Activated B cell treated with CpG ODN at 0.5 μM for 24 hours (primary cell): ENCODE data around the gene CMIP. TPM values are rescaled to one million over a fixed set of nuclear protein-coding genes. Genes with fewer than 3 reads are reported as not detected.

Source experiments
- ATAC-seq: fragments of 200-7000 bp; cut with Tn5 transposase; one replicate; pipeline ENCODE4 v1.10.0; 2021; ENCODE audit warnings: low read depth, mild to moderate bottlenecking, moderate library complexity
- CTCF ChIA-PET: fragments of 350-600 bp; sonication (Branson Sonifier 250); formaldehyde crosslinking; loops from one replicate; lab custom pipeline; 2021; ENCODE audit warnings: antibody characterized with exemption; lab: Charles Lee
- POLR2A ChIA-PET: fragments of 350-600 bp; sonication (Branson Sonifier 250); formaldehyde crosslinking; loops from one replicate; lab custom pipeline; 2021; ENCODE audit warnings: antibody characterized with exemption; lab: Charles Lee
- DNase-seq: peaks from one replicate; pipeline ENCODE4 v3.0.0; 2022
- H3K27ac Mint-ChIP-seq: one replicate; pipeline ENCODE4 v1.8.0; 2020; ENCODE audit warnings: mixed read lengths
- H3K27me3 Mint-ChIP-seq: one replicate; pipeline ENCODE4 v1.8.0; 2021; ENCODE audit warnings: mixed read lengths
- H3K36me3 Mint-ChIP-seq: one replicate; pipeline ENCODE4 v1.8.0; 2021; ENCODE audit warnings: low read depth, mixed read lengths
- H3K4me1 Mint-ChIP-seq: one replicate; pipeline ENCODE4 v1.8.0; 2021; ENCODE audit warnings: mixed read lengths
- H3K4me3 Mint-ChIP-seq: one replicate; pipeline ENCODE4 v1.8.0; 2020; ENCODE audit warnings: mild to moderate bottlenecking, mixed read lengths
- H3K9me3 Mint-ChIP-seq: one replicate; pipeline ENCODE4 v1.8.0; 2020; ENCODE audit warnings: mixed read lengths
- intact Hi-C: fragments of 100-400 bp; cut with micrococcal nuclease; formaldehyde crosslinking; loops from one replicate; pipeline ENCODE4 v1.15.1; 2024
- total RNA-seq: library from RNA; stranded (reverse); gene quantifications from 2 replicates; pipeline ENCODE4 v1.2.3, GENCODE V29; 2022
- TF ChIP-seq, protein P1 (sequence below): fragments of 200-600 bp; IDR thresholded peaks from one replicate; pipeline ENCODE4 v1.8.0; 2022; ENCODE audit warnings: antibody characterized with exemption, mild to moderate bottlenecking

Gene CMIP
- total RNA-seq, 1 donor from 2014 or later = 76.3 TPM

DNA sequence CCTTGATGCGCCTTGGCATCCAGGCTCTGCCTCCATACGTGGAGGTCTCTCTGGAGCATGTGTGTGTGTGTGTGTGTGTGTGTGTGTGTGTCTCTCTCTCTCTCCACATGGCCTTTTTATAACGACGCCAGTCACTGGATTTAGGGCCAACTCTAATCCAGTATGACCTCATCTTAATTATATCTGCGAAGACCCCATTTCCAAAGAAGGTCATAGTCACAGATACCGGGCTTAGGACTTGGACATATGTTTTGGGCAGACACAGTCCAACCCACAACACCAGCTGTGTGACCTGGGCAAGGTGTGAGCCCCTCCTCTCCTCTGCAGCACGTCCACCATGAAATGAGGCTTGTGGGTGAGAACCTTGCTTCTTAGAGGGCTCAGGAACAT is 196.1 kb downstream of the CMIP start:
- H3K27ac Mint-ChIP-seq = no peak overlapping the region
- intact Hi-C loops = no loop called here
- peaks cover 12% of the 10 kb centered on the region for H3K36me3 Mint-ChIP-seq
- peaks cover 2% of the 10 kb centered on the region for H3K4me1 Mint-ChIP-seq
- H3K4me3 Mint-ChIP-seq = no peak overlapping the region
- POLR2A ChIA-PET = interaction anchor here (0.6 kb wide), 1 partner anchor 23 kb away, joined by 3 read pairs; no protein-coding TSS in a partner anchor
- no peaks in the 10 kb centered on the region for H3K9me3 Mint-ChIP-seq
- CTCF ChIA-PET = no interaction called here
- no peak for ATAC-seq
- TF ChIP-seq, protein P1, sequence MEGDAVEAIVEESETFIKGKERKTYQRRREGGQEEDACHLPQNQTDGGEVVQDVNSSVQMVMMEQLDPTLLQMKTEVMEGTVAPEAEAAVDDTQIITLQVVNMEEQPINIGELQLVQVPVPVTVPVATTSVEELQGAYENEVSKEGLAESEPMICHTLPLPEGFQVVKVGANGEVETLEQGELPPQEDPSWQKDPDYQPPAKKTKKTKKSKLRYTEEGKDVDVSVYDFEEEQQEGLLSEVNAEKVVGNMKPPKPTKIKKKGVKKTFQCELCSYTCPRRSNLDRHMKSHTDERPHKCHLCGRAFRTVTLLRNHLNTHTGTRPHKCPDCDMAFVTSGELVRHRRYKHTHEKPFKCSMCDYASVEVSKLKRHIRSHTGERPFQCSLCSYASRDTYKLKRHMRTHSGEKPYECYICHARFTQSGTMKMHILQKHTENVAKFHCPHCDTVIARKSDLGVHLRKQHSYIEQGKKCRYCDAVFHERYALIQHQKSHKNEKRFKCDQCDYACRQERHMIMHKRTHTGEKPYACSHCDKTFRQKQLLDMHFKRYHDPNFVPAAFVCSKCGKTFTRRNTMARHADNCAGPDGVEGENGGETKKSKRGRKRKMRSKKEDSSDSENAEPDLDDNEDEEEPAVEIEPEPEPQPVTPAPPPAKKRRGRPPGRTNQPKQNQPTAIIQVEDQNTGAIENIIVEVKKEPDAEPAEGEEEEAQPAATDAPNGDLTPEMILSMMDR = no peak
- DNase-seq = no peak
- H3K27me3 Mint-ChIP-seq = no peaks in the 10 kb centered on the region

DNA sequence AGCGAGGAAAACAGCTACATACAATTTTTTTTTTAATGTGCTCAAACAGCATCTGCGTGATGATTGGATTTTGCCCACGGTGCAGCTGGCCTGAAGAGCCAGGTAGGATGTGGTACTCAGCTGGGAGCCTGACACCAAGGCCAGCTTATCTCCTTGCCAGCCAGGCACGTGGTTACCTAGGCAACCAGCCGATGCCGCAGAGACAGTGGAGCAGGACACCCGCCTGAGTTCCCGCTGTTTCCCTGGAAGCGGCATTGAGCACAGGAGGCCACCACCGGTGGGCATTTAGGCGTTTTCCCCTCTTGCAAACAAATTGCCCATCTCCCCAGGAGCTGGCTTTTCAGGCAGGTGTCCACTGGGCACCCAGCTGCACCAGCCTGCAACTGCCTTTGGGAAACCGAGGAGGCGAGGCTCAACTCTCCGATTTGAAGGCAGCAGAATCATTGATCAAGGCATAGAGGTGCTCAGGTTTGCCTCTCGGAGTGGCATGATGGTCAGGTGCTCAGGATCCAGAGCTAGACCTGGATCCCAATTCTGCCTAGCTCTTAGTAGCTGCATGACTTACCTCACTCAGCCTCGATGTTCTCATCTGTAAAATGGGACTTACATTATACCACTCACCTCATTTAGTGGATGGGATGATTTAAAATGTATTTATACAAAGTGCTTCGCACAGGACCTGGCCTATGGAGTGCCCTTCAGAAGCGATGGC is 196.9 kb downstream of the CMIP start:
- Mint-ChIP-seq H3K27ac (no peak overlapping the region), H3K36me3 (peaks cover 12% of the 10 kb centered on the region), H3K9me3 (no peaks in the 10 kb centered on the region), H3K27me3 (no peaks in the 10 kb centered on the region), H3K4me3 (no peak overlapping the region), H3K4me1 (no peaks in the 10 kb centered on the region)
- POLR2A ChIA-PET = no interaction called here
- intact Hi-C loops = no loop called here
- no peak for DNase-seq
- CTCF ChIA-PET = no interaction called here
- TF ChIP-seq, protein P1 = no peak
- ATAC-seq = no peak

DNA sequence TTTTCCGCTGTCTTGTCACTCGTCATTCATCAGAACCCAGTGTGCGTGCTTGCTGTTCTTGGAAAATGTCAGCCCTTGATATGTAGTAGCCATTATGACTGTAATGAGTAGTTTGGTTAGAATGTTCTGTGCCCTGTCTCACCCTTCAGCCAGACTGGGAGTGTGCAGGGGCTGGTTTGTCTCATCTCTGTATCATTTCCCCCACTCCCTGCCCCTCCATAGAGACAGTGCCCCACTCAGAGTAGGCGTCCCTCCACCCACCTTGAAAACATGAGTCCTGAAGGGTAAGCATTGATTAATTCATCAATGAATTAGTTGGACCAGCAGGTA is 197.5 kb downstream of the CMIP start:
- Mint-ChIP-seq H3K4me1 (no peaks in the 10 kb centered on the region), H3K9me3 (no peaks in the 10 kb centered on the region), H3K27me3 (no peaks in the 10 kb centered on the region), H3K27ac (no peak overlapping the region), H3K36me3 (peaks cover 12% of the 10 kb centered on the region), H3K4me3 (no peak overlapping the region)
- intact Hi-C loops = no loop called here
- ATAC-seq (no peak), DNase-seq (no peak)
- CTCF ChIA-PET = no interaction called here
- TF ChIP-seq, protein P1 = no peak
- POLR2A ChIA-PET = no interaction called here

DNA sequence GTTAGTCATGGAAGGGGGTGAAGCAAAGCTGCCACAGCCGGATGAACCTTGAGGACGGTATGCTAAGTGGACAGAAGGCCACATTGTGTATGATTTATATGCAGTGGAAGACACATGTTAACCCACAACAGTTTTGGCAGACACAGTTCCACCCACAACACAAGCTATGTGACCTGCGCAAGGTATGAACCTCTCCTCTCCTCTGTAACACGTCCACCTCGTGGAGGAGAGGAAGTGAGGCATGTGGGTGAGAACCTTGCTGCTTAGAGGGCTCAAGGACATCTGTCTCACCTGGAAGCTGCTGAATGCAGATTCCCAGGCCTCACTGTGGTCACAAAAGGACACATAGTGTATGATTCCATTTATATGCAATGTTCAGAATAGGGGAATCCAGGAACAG is 198.3 kb downstream of the CMIP start:
- no peak overlapping the region for H3K27ac Mint-ChIP-seq
- H3K4me3 Mint-ChIP-seq = no peak overlapping the region
- peaks cover 3% of the 10 kb centered on the region for H3K4me1 Mint-ChIP-seq
- TF ChIP-seq, protein P1 = no peak
- DNase-seq = no peak
- H3K9me3 Mint-ChIP-seq = no peaks in the 10 kb centered on the region
- H3K27me3 Mint-ChIP-seq = no peaks in the 10 kb centered on the region
- intact Hi-C loops = no loop called here
- CTCF ChIA-PET = no interaction called here
- ATAC-seq = no peak
- POLR2A ChIA-PET = no interaction called here
- H3K36me3 Mint-ChIP-seq = peaks cover 13% of the 10 kb centered on the region

DNA sequence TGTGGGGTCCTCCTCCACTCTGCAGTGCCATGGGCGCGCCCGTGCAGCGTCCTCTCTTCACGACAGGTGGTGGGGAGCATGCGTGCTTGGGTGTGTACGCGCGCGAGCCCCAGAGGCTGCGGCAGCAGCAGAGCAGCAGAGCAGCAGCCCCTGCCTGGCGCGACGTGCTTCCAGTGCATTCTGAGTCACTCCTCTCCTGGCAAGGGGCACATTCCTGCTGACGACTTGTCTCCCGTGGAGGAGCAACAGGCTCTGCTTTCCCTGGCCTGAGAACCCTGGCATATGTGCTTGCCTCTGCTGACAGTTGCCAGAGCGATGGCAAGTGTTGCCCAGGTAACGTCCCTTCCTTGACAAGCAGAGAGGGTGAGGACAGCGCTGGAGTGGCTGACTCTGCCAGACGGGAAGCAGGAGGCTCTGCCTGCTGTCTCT is 200.7 kb downstream of the CMIP start:
- H3K9me3 Mint-ChIP-seq = no peaks in the 10 kb centered on the region

More for the DNA sequence above, 200.7 kb downstream of the CMIP start:
- Mint-ChIP-seq H3K4me3 (no peak overlapping the region), H3K4me1 (peaks cover 8% of the 10 kb centered on the region), H3K36me3 (peaks cover 21% of the 10 kb centered on the region), H3K27me3 (no peaks in the 10 kb centered on the region), H3K27ac (no peak overlapping the region)
- intact Hi-C loops = no loop called here
- ChIA-PET POLR2A (no interaction called here), CTCF (no interaction called here)
- ATAC-seq (no peak), DNase-seq (no peak)
- TF ChIP-seq, protein P1 = no peak
